Activated CD4-positive, CD25-positive, alpha-beta regulatory T cell treated with anti-CD3 and anti-CD28 coated beads, Interleukin-2, amount 50 U/mL, for 24 hours (primary cell): ENCODE measurements around the gene SLC38A3.
"Not testable (repeated sequence)": the region's sequence is repeated elsewhere in the genome, so short reads cannot be mapped to it uniquely, and the experiment has no call there.

ENCODE experiments used
- ATAC-seq, 2 donors: fragments of 150-1000 bp; cut with Tn5 transposase; one replicate each; pipeline ENCODE4 v1.10.0; 2021; ENCODE audit warnings: mild to moderate bottlenecking in 1 of 2, moderate library complexity in 1 of 2

Gene SLC38A3

GRCh38 chr3:50192689-50193141 is 12.4 kb upstream of the SLC38A3 start:
- ATAC-seq: peak; percentile 42 to 60

- no peak for ATAC-seq
Observed at GRCh38 chr3:50193286-50193685, 11.8 kb upstream of the SLC38A3 start.

- ATAC-seq: no peak
Observed at GRCh38 chr3:50193746-50194127, 11.3 kb upstream of the SLC38A3 start.

GRCh38 chr3:50194128-50194902 is 10.8 kb upstream of the SLC38A3 start:
- ATAC-seq: peak; percentile 79 to 88

- peak; percentile 32 to 42 for ATAC-seq
Observed at GRCh38 chr3:50194903-50195500, 10.1 kb upstream of the SLC38A3 start.

- ATAC-seq: no peak
Observed at GRCh38 chr3:50195501-50196252, 9.4 kb upstream of the SLC38A3 start.

- ATAC-seq: no peak
Observed at GRCh38 chr3:50196253-50196801, 8.7 kb upstream of the SLC38A3 start.

- no peak for ATAC-seq
Observed at GRCh38 chr3:50201573-50202315, 3.3 kb upstream of the SLC38A3 start.

GRCh38 chr3:50202353-50203112 is 2.5 kb upstream of the SLC38A3 start:
- ATAC-seq: no peak

GRCh38 chr3:50203113-50203808 is 1.8 kb upstream of the SLC38A3 start:
- no peak for ATAC-seq

GRCh38 chr3:50203809-50204803 is 965 bp upstream of the SLC38A3 start:
- no peak for ATAC-seq

- peak; percentile 36 to 41 for ATAC-seq
Observed at GRCh38 chr3:50205413-50206276, 574 bp downstream of the SLC38A3 start.

- no peak for ATAC-seq
Observed at GRCh38 chr3:50207359-50208042, 2.4 kb downstream of the SLC38A3 start.

GRCh38 chr3:50208677-50209344 is 3.7 kb downstream of the SLC38A3 start:
- no peak for ATAC-seq

GRCh38 chr3:50210176-50210509 is 5.1 kb downstream of the SLC38A3 start:
- no peak for ATAC-seq

- no peak for ATAC-seq
Observed at GRCh38 chr3:50210510-50211367, 5.7 kb downstream of the SLC38A3 start.

GRCh38 chr3:50211368-50211717 is 6.3 kb downstream of the SLC38A3 start:
- not testable (repeated sequence) for ATAC-seq
